ENCODE measurements around the gene STON2.
"Not testable (repeated sequence)": the region's sequence is repeated elsewhere in the genome, so short reads cannot be mapped to it uniquely, and the experiment has no call there.

Gene STON2

GRCh38 chr14:81388336-81388735, 11.8 kb downstream of the STON2 start:
- H3K36me3 Mint-ChIP-seq (ENCODE audit: insufficient read depth): peaks cover 2% of the 10 kb centered on the region
- ATAC-seq (replicated peaks; ENCODE audit: extremely low read depth, poor library complexity, severe bottlenecking): no peak
- no peak overlapping the region for H3K27ac Mint-ChIP-seq (ENCODE audit: low read depth)
- no peak for DNase-seq (ENCODE audit: low spot score in 2 of 2)
- H3K4me1 Mint-ChIP-seq: no peaks in the 10 kb centered on the region
- no peaks in the 10 kb centered on the region for H3K9me3 Mint-ChIP-seq
- no peak overlapping the region for H3K4me3 Mint-ChIP-seq
- peaks cover 26% of the 10 kb centered on the region for H3K27me3 Mint-ChIP-seq

GRCh38 chr14:81386290-81386745, 13.8 kb downstream of the STON2 start:
- Mint-ChIP-seq H3K4me3 (no peak overlapping the region), H3K4me1 (no peaks in the 10 kb centered on the region), H3K27ac (ENCODE audit: low read depth) (no peak overlapping the region), H3K9me3 (no peaks in the 10 kb centered on the region), H3K36me3 (ENCODE audit: insufficient read depth) (peaks cover 2% of the 10 kb centered on the region), H3K27me3 (peaks cover 26% of the 10 kb centered on the region)
- DNase-seq (ENCODE audit: low spot score in 2 of 2) (no peak), ATAC-seq (replicated peaks; ENCODE audit: extremely low read depth, poor library complexity, severe bottlenecking) (no peak)

DNA sequence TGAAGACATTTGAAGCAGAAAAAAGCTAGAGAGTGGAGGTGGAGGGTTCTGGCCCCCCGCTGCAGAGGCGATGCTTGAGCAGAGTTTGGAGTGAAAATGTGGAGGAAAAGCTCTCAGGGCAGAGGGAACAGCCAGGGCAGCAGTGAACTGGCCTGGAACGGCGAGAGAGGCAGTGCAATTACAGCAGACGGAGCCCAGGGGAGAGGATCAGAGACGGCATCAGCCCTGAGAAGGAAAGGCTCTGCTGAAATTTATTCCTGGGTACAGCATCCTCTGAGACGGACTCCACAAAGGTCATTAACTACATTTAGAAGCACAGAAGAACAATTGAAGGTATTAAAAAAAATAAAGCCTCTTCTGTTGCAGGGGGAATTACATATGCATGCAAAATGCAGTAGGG, 14.2 kb downstream of the STON2 start:
- no peak for DNase-seq (ENCODE audit: low spot score in 2 of 2)

DNA sequence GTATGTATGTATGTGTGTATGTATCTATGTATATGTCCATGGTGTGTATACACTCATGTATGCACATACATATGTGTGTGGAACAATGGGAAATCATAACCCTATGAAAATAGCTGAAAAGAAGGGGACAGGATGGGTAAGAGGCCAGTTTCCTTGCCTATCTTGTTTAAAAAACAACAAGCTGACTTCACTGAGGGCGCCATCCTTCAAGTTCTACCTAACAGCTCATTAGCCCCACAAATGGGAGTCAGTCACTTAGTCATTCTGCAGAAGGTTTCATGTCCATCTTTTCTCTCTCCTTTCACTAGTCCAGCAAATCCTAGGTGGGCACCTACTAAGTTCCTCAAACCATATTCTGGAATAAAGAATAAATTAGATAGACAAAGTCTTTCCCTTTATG, 14.7 kb downstream of the STON2 start:
- H3K4me3 Mint-ChIP-seq: no peak overlapping the region

More for the DNA sequence above, 14.2 kb downstream of the STON2 start:
- Mint-ChIP-seq H3K9me3 (no peaks in the 10 kb centered on the region), H3K36me3 (ENCODE audit: insufficient read depth) (peaks cover 2% of the 10 kb centered on the region), H3K4me3 (no peak overlapping the region), H3K27ac (ENCODE audit: low read depth) (no peak overlapping the region), H3K4me1 (no peaks in the 10 kb centered on the region), H3K27me3 (peaks cover 26% of the 10 kb centered on the region)
- no peak for ATAC-seq (replicated peaks; ENCODE audit: extremely low read depth, poor library complexity, severe bottlenecking)

DNA sequence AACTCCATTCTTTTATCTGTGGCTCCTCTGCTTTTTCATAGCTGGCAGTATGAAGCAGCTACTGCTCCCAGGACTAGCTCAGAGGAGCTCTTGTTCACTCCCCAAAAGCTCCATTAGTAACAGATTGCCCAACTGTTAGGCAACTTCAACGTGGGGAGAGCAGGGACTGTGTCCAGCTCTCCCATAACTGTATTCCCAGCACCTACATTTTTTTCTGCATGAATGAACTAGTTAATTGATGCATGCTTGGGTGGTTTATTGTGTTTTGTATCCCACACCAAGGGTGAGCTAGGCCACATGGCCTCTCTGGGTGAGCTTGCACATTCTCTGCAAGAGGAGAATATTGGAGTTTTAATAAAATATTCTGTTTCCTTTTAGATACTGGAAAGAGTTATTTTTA, 15.2 kb downstream of the STON2 start:
- Mint-ChIP-seq H3K27me3 (peaks cover 35% of the 10 kb centered on the region), H3K4me1 (no peaks in the 10 kb centered on the region), H3K4me3 (no peak overlapping the region), H3K27ac (ENCODE audit: low read depth) (no peak overlapping the region), H3K9me3 (no peaks in the 10 kb centered on the region), H3K36me3 (ENCODE audit: insufficient read depth) (peaks cover 2% of the 10 kb centered on the region)
- DNase-seq (ENCODE audit: low spot score in 2 of 2) (no peak), ATAC-seq (replicated peaks; ENCODE audit: extremely low read depth, poor library complexity, severe bottlenecking) (no peak)

More for the DNA sequence above, 14.7 kb downstream of the STON2 start:
- no peak for ATAC-seq (replicated peaks; ENCODE audit: extremely low read depth, poor library complexity, severe bottlenecking)
- DNase-seq (ENCODE audit: low spot score in 2 of 2): no peak
- peaks cover 2% of the 10 kb centered on the region for H3K36me3 Mint-ChIP-seq (ENCODE audit: insufficient read depth)
- no peaks in the 10 kb centered on the region for H3K9me3 Mint-ChIP-seq
- H3K27me3 Mint-ChIP-seq: peaks cover 30% of the 10 kb centered on the region
- no peak overlapping the region for H3K27ac Mint-ChIP-seq (ENCODE audit: low read depth)
- no peaks in the 10 kb centered on the region for H3K4me1 Mint-ChIP-seq

DNA sequence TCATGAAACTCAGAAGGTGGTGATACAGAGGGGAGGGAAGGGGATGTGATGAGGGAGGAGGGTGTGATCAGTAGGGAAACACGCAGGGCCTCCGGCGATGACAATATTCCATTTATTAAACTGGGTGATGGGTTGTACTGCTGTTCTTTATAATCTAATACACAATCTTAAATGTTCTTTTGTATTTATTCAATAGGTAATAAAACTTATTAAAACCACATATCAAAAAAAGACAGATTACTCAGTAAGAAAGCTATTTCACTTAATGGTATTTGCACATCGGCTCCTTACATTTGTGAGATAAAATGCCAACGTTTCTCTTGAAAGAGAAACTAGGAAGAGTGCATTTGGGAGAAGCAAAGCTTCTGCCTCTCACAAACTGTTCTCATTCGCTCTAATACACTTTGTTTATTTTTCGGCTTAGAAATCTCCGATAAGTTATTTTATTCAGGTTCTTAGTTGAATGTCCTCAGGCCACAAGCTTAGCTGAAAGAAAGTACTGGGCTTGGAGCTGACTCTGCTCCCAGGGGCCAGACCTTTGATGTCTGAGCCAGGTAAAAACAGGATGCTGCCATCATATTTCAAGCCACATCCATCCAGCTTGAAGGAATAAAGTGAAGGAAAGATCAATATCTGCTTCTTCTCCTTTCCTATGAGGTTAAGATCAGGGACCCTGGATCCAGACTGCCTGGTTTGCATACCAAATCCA, 17.5 kb downstream of the STON2 start:
- Mint-ChIP-seq H3K9me3 (no peaks in the 10 kb centered on the region), H3K4me1 (no peaks in the 10 kb centered on the region), H3K36me3 (ENCODE audit: insufficient read depth) (peaks cover 2% of the 10 kb centered on the region), H3K27ac (ENCODE audit: low read depth) (no peak overlapping the region), H3K4me3 (no peak overlapping the region), H3K27me3 (peaks cover 32% of the 10 kb centered on the region)
- ATAC-seq (replicated peaks; ENCODE audit: extremely low read depth, poor library complexity, severe bottlenecking) (no peak), DNase-seq (ENCODE audit: low spot score in 2 of 2) (no peak)

GRCh38 chr14:81380009-81380408, 20.1 kb downstream of the STON2 start:
- H3K4me3 Mint-ChIP-seq; DNase-seq (ENCODE audit: low spot score in 2 of 2); H3K4me1 Mint-ChIP-seq; H3K36me3 Mint-ChIP-seq (ENCODE audit: insufficient read depth); H3K9me3 Mint-ChIP-seq; H3K27ac Mint-ChIP-seq (ENCODE audit: low read depth); ATAC-seq (replicated peaks; ENCODE audit: extremely low read depth, poor library complexity, severe bottlenecking): not testable (repeated sequence)
- H3K27me3 Mint-ChIP-seq: peaks cover 30% of the 10 kb centered on the region

GRCh38 chr14:81371802-81372201, 28.3 kb downstream of the STON2 start:
- no peak for ATAC-seq (replicated peaks; ENCODE audit: extremely low read depth, poor library complexity, severe bottlenecking)
- Mint-ChIP-seq H3K27me3 (peaks cover 35% of the 10 kb centered on the region), H3K4me3 (no peak overlapping the region), H3K9me3 (no peaks in the 10 kb centered on the region), H3K36me3 (ENCODE audit: insufficient read depth) (no peaks in the 10 kb centered on the region), H3K27ac (ENCODE audit: low read depth) (no peak overlapping the region), H3K4me1 (no peaks in the 10 kb centered on the region)
- no peak for DNase-seq (ENCODE audit: low spot score in 2 of 2)

GRCh38 chr14:81367563-81367962, 32.6 kb downstream of the STON2 start:
- no peak for DNase-seq (ENCODE audit: low spot score in 2 of 2)
- H3K4me1 Mint-ChIP-seq: no peaks in the 10 kb centered on the region
- H3K27ac Mint-ChIP-seq (ENCODE audit: low read depth): no peak overlapping the region
- H3K27me3 Mint-ChIP-seq: peaks cover 31% of the 10 kb centered on the region
- no peak for ATAC-seq (replicated peaks; ENCODE audit: extremely low read depth, poor library complexity, severe bottlenecking)
- H3K36me3 Mint-ChIP-seq (ENCODE audit: insufficient read depth): no peaks in the 10 kb centered on the region
- no peak overlapping the region for H3K4me3 Mint-ChIP-seq
- H3K9me3 Mint-ChIP-seq: no peaks in the 10 kb centered on the region

DNA sequence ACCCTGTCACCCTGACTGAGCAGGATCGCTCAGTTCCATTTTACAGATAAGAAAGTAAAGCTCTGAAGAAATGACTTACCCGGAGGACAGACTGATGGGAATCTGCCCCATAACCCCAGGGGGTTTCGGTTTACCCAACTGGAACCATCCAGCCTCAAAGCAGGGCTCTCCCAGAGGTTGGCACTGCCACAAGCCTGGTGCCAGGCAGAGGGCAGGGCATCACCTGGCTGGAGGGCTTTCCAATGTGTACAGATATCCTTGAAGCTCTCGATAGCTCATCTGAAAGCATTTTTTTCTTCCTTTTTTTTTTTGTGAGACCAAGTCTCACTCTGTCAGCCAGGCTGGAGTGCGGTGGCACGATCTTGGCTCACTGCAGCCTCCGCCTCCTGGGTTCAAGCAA, 33.2 kb downstream of the STON2 start:
- peaks cover 25% of the 10 kb centered on the region for H3K27me3 Mint-ChIP-seq
- ATAC-seq (replicated peaks; ENCODE audit: extremely low read depth, poor library complexity, severe bottlenecking) (no peak), DNase-seq (ENCODE audit: low spot score in 2 of 2) (no peak)
- H3K36me3 Mint-ChIP-seq (ENCODE audit: insufficient read depth): no peaks in the 10 kb centered on the region
- H3K4me1 Mint-ChIP-seq: no peaks in the 10 kb centered on the region
- H3K4me3 Mint-ChIP-seq: no peak overlapping the region
- no peaks in the 10 kb centered on the region for H3K9me3 Mint-ChIP-seq
- H3K27ac Mint-ChIP-seq (ENCODE audit: low read depth): no peak overlapping the region

DNA sequence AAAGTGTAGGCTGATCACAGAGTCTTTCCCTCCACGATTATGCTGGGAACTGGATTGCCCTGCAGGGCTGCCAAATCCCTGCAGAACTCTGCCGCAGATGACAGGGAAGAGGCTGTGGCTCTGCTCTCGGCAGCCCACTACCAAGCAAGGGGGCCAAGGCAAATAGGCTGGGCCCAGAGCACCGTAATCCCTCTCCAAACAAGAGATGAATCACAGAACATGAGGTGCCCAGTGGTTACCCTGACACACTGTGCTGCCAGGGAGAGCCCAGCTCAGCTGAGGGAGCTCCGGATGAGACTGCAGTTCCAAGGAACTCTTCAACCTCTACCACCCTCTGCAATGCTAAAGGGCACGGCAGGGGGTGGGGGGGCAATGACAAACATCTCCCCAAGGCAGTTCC, 33.9 kb downstream of the STON2 start:
- no peak for DNase-seq (ENCODE audit: low spot score in 2 of 2)
- no peaks in the 10 kb centered on the region for H3K36me3 Mint-ChIP-seq (ENCODE audit: insufficient read depth)
- H3K9me3 Mint-ChIP-seq: no peaks in the 10 kb centered on the region
- H3K4me3 Mint-ChIP-seq: no peak overlapping the region
- peaks cover 24% of the 10 kb centered on the region for H3K27me3 Mint-ChIP-seq
- H3K4me1 Mint-ChIP-seq: no peaks in the 10 kb centered on the region
- ATAC-seq (replicated peaks; ENCODE audit: extremely low read depth, poor library complexity, severe bottlenecking): no peak
- no peak overlapping the region for H3K27ac Mint-ChIP-seq (ENCODE audit: low read depth)

- Mint-ChIP-seq H3K27ac (ENCODE audit: low read depth) (no peak overlapping the region), H3K27me3 (peaks cover 13% of the 10 kb centered on the region), H3K36me3 (ENCODE audit: insufficient read depth) (no peaks in the 10 kb centered on the region), H3K9me3 (no peaks in the 10 kb centered on the region), H3K4me3 (no peak overlapping the region), H3K4me1 (no peaks in the 10 kb centered on the region)
- ATAC-seq (replicated peaks; ENCODE audit: extremely low read depth, poor library complexity, severe bottlenecking): no peak
- no peak for DNase-seq (ENCODE audit: low spot score in 2 of 2)
These were observed 36.3 kb downstream of the STON2 start for GRCh38 chr14:81363746-81364378.

DNA sequence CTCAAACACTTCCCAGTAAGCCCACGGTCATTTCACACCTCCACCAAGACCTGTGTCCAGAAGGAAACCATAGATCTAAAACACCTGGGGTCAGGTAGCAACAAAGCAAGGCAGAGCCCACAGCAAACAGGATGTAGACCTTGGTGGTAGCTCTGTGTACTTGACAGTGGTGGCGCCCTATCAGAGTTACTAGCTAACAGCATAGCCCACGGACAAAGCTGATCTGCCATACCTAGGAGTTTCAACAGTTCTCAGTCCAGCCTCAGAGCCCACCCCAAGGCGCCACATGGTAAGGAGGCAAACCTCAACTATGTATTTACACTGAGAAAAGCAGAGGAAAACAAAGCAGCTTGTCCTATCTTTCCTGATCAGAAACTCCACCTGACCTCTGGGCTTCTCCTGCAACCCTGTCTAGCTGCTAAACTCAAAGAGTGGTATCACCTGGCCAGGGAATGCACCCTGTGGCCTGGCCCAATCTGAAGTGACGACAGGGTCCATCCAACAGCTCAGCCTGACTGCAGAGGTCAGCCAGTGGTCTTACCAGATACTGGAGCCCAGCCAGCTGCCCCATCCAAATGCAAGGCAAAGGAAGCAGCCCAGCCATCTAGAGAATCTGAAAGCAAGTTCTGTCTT, 46.3 kb downstream of the STON2 start:
- DNase-seq (ENCODE audit: low spot score in 2 of 2): no peak
- no peaks in the 10 kb centered on the region for H3K4me1 Mint-ChIP-seq
- no peak overlapping the region for H3K27ac Mint-ChIP-seq (ENCODE audit: low read depth)

More for the DNA sequence above, 46.3 kb downstream of the STON2 start:
- no peaks in the 10 kb centered on the region for H3K36me3 Mint-ChIP-seq (ENCODE audit: insufficient read depth)
- peaks cover 10% of the 10 kb centered on the region for H3K9me3 Mint-ChIP-seq
- no peak for ATAC-seq (replicated peaks; ENCODE audit: extremely low read depth, poor library complexity, severe bottlenecking)
- peaks cover 7% of the 10 kb centered on the region for H3K27me3 Mint-ChIP-seq
- H3K4me3 Mint-ChIP-seq: no peak overlapping the region

Data from central memory CD8-positive, alpha-beta T cell (primary cell).